NOMO-1 treated with DMSO at 0.1 percent for 48 hours (cell line): Measurements from ENCODE around the gene MTRFR.
A peak's percentile ranks its signal among the peaks of the same experiment; 100 is the strongest.
"Not testable (repeated sequence)": the region's sequence is repeated elsewhere in the genome, so short reads cannot be mapped to it uniquely, and the experiment has no call there.

Source experiments
- DNase-seq: peaks from one replicate; lab custom pipeline; 2025; ENCODE audit not compliant: unreplicated experiment; lab: John Stamatoyannopoulos, UW

MTRFR gene

DNA sequence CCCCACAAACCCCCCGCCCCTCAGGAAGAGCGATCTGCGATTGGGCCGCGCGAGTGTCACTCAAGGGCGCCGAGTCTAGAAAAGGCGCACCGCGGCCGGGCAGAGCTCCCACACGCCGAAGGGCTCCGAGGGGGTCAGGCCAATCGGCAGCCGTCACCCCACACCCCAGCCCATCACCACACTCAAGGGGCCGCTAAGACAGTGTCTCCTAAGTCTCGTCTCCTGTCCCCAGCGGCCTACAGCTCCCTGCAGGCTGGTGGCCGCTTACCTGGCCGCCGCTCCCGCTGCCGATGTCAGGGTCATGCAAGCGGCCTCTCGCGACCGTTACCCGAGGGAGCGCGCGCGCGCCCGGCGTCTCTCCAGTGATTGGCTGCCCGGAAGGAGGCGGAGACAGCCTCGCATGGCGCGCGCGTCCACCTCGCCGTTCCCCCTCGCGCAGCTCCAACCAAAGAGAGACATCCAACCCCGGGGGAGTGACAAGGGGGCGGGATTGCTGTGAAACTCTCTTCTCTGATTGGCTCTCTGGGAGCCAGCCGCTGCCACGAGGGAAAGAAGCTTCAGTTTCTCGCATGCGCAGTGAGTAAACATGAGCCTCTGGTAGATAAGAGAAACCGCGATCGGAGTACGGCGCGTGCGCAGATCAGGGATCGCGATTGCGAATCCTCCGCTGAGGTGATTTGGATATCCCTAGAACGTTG, at the start of gene MTRFR, which contains the start of gene MPHOSPH9:
MTRFR (plus strand) TSS at position 630 of the 698 bp plus-strand sequence. CDS start 20,239 bp downstream, outside the sequence.
MPHOSPH9 (minus strand) TSS at position 335 of the 698 bp plus-strand sequence. CDS start 2,777 bp downstream, outside the sequence.
- DNase-seq = peak; percentile 99

DNA sequence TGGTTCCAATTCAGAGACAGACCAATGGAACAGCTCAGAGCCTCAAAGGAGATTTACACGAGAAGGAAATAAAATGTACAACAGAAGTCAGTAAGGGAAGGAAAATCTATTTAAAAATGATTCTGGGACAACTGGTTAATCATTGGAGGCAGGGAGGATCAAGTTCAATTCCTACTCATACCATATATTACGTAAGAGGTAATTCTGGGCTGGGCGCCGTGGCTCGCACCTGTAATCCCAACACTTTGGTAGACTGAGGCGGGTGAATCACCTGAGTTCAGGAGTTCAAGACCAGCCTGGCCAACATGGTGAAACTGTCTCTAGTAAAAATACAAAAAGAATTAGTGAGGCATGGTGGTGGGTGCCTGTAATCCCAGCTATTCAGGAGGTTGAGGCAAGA, 45.6 kb upstream of the MTRFR start:
- DNase-seq = no peak

DNA sequence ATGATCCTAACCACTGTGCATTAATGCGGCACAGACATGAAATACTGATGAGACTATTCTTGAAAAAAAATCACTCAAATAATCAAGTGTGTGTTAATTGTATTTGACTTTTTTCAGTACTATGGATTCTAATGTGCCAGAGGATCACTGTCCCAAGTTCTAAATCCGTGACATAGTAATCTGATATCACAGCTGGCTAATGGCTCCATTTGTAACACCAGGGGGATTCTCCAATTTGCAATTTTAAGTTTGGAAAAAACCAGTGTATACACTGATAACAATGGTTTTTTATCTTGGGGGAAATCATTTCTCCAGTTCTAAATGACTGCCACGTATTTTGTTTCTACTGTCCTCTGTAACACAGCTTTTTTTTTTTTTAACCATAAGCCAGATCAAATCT, 33.3 kb upstream of the MTRFR start:
- DNase-seq = no peak

DNA sequence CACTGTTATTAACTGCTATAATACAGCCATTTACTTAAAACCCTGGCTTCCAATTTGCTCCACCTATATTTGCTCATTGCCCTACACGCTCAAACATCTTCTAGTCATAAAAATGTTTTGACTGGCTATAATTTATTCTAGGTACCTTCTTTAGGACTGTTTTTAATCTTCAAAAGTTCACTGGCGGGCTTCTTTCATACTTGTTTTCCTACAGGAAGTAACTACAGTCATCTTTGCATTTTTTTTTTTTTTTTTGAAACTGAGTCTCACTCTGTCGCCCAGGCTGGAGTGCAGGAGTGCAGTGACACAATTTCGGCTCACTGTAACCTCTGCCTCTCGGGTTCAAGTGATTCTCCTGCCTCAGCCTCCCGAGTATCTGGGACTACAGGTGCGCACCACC, 32.8 kb upstream of the MTRFR start:
- no peak for DNase-seq

- DNase-seq = not testable (repeated sequence)
Observed at GRCh38 chr12:123206794-123207193, 26.4 kb upstream of the MTRFR start.

DNA sequence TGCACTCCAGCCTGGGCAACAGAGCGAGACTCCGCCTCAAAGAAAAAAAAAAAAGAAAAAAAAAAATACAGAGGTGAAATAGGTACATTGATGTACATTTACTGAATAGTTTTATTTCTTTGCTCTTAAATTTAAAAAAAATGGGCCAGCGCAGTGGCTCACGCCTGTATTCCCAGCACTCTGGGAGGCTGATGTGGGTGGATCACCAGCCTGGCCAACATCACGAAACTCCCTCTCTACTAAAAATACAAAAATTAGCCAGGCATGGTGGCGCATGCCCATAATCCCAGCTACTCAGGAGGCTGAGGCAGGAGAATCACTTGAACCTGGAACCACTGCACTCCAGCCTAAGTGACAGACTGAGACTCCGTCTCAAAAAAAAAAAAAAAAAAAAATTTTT, 25.4 kb upstream of the MTRFR start:
- not testable (repeated sequence) for DNase-seq

- DNase-seq = no peak
Observed at GRCh38 chr12:123223241-123223668, 10.0 kb upstream of the MTRFR start.

- DNase-seq = no peak
Observed at GRCh38 chr12:123225443-123225842, 7.8 kb upstream of the MTRFR start.

- no peak for DNase-seq
Observed at GRCh38 chr12:123227581-123228258, 5.5 kb upstream of the MTRFR start.

DNA sequence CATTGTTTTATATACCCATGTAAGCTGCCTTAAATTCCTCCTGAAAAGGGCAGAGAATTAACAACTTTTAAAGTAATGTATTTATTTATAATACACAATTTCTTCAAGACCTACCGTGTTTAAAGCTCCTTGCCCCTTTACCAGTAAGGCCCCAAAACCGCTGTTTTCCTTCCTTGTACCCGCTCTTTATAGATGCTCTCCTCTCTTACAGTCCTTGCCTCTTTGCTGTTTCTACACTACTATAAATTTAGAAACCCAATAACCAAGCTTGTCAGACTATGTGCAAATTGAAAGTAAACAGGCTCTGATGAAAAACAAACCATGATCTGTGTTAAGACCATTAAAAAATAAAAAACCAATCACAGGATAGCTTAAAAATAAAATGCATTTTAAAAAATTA, 4.2 kb upstream of the MTRFR start:
- no peak for DNase-seq

DNA sequence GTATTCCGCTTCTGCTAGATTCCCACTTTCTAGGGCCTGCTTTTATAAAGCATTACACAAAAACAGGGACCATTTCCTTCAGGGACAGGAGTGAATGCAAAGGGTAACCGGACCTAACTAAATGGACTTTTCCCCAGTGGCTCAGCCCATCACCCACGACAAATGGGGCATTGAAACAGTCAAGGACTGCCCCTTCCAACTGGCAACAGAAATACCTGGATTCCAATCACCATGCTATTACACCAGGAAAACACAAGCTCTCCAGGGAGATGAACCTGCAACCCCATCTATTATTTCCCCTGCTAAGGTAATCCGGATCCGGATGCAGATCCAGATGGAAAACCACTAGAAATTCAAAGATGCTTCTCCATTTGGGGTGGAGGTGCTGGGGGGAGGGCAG, 1.3 kb upstream of the MTRFR start:
- DNase-seq = no peak

DNA sequence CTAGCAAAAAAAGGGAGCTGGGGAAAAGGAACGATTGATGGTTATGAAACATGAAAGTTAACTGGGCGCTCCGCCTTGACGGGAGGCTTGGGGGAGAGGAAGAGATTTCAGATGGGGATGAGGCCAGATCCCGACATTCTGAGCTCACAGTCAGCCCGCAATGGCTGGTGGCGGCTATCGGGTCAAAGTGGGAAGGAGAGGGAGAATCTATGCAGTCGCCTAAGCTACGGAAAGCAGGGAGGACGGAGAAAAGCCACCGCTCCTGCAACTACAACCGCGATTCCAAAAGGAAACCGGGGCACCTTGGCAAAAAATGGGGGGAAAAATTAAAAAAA, 797 bp upstream of the MTRFR start:
- DNase-seq = no peak

DNA sequence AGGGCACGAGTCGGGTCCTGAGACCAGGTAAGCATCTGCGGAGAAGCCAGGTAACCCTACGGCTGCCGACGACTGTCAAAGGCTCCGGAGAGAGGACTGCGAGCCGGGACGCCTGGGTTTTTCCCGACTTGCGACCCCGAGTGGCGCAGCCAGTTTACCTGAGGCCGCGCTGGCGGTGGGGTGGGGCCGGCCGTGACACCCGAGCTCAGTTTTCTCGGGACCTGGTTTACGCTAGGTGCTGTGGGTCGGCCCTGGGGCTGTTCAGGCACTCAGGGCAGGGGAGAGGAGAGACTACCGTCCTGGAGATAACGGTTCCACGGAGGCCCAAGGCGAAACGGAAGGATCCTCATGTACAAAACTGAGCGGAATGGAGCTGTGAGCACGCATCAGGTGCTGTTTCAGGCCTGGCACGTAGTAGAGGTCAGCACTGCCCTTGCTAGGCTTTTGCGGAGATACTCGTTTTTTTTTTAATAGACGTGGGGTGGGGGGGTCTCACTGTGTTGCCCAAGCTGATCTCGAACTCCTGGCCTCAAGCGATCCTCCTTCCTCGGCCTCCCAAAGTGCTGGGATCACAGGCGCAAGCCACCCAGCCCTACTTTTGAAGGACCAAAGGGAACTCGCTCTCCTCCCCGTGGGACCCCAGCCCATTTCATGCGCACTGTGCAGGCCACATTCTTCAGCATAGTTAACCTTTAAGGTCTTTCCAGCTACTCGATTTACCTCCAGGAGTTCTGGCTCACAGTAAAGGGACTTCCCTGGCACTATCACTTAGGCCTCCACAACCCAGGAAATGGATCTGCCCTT, 471 bp downstream of the MTRFR start:
- peak; percentile 27 for DNase-seq

DNA sequence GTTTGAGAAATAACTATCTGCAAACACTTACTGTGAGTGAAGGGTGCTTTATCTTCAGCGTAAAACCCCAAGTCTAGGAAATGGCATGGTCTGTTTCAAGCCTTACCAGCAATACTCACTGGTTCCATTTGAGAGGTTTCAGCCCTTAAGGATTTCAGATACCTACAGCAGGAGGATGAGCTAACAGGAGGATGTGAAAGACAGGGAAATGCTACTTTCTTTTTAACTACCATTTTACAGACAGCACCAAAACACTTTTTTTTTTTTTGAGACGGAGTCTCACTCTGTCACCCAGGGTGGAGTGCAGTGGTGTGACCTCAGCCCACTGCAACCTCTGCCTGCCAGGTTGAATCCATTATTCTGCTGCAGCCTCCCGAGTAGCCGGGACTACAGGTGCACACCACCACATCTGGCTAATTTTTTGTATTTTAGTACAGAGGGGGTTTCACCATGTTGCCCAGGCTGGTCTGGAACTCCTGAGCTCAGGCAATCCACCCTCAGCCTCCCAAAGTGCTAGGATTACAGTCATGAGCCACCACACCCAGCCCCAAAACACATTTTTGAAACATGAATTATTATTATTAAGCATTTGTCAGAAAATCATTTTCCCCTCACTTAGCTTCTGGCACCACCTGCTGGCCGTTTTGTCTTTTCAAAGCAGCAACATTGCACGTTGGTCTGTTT, 4.6 kb downstream of the MTRFR start:
- peak; percentile 45 for DNase-seq

- DNase-seq = no peak
Observed at GRCh38 chr12:123238330-123238682, 5.1 kb downstream of the MTRFR start.

GRCh38 chr12:123238961-123239360, 5.7 kb downstream of the MTRFR start:
- no peak for DNase-seq

- peak; percentile 37 for DNase-seq
Observed at GRCh38 chr12:123242116-123242904, 9.1 kb downstream of the MTRFR start.

- no peak for DNase-seq
Observed at GRCh38 chr12:123243671-123244262, 10.5 kb downstream of the MTRFR start.

DNA sequence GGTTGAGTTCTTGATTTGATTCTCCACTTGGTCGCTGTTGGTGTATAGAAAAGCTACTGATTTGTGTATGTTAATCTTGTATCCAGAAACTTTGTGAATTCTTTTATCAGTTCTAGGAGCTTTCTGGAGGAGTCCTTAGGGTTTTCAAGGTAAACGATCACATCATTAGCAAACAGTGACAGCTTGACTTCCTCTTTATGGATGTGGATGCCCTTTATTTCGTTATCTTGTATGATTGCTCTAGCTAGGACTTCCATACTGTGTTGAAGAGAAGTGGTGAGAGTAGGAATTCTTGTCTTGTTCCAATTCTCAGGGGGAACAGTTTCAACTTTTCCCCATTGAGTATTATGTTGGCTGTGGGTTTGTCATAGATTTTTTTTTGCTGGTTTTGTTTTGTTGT, 12.4 kb downstream of the MTRFR start:
- no peak for DNase-seq

DNA sequence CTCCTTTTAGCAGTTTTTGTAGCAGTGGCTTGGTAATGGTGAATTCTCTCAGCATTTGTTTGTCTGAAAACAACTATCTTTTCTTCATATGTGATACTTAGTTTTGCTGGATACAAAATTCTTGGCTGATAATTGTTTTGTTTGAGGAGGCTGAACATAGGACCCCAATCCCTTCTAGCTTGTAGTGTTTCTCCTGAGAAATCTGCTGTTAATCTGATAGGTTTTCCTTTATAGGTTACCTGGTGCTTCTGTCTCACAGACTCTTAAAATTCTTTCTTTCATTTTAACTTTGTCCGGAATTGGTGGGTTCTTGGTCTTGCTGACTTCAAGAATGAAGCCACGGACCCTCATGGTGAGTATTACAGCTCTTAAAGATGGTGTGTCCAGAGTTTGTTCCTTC, 14.9 kb downstream of the MTRFR start:
- not testable (repeated sequence) for DNase-seq
